H9 (cell line): Measurements from ENCODE around the gene C16orf95. TPM values are rescaled to one million over a fixed set of nuclear protein-coding genes. Genes with fewer than 3 reads are reported as not detected.

ENCODE experiments used
- DNase-seq: peaks from one replicate; pipeline ENCODE4 v3.0.0-alpha.2; 2017
- H2AFZ ChIP-seq: one replicate; pipeline ENCODE4 v1.6.1; 2013; ENCODE audit warnings: mild to moderate bottlenecking, low read length, control low read depth, moderate library complexity
- H2AK5ac ChIP-seq: 2 replicates; pipeline ENCODE4 v1.6.1; 2013; ENCODE audit warnings: low read length, control low read depth, mixed read lengths; ENCODE audit not compliant: insufficient read length
- H2BK120ac ChIP-seq: one replicate; pipeline ENCODE4 v1.6.1; 2013; ENCODE audit warnings: low read depth, mild to moderate bottlenecking, low read length, control low read depth, inconsistent platforms; ENCODE audit not compliant: poor library complexity, severe bottlenecking
- H2BK12ac ChIP-seq: 2 replicates; pipeline ENCODE4 v1.6.1; 2013; ENCODE audit warnings: low read length, control low read depth, mixed read lengths, low read depth; ENCODE audit not compliant: insufficient read length
- H2BK15ac ChIP-seq: 2 replicates; pipeline ENCODE4 v1.6.1; 2013; ENCODE audit warnings: low read depth, low read length, control low read depth
- H2BK20ac ChIP-seq: one replicate; pipeline ENCODE4 v1.6.1; 2013; ENCODE audit warnings: low read depth, mild to moderate bottlenecking, low read length, control low read depth, inconsistent platforms; ENCODE audit not compliant: poor library complexity, severe bottlenecking
- H2BK5ac ChIP-seq: 2 replicates; pipeline ENCODE4 v1.6.1; 2013; ENCODE audit warnings: low read length, control low read depth, mixed read lengths; ENCODE audit not compliant: insufficient read length
- H3K14ac ChIP-seq: 2 replicates; pipeline ENCODE4 v1.6.1; 2013; ENCODE audit warnings: low read length, control low read depth; ENCODE audit not compliant: insufficient read depth
- H3K18ac ChIP-seq: 2 replicates; pipeline ENCODE4 v1.6.1; 2013; ENCODE audit warnings: low read depth, mild to moderate bottlenecking, mixed read lengths, low read length, control low read depth; ENCODE audit not compliant: insufficient read length
- H3K23ac ChIP-seq: 2 replicates; pipeline ENCODE4 v1.6.1; 2013; ENCODE audit warnings: low read length, control low read depth, mixed read lengths, low read depth; ENCODE audit not compliant: insufficient read length
- H3K23me2 ChIP-seq: 2 replicates; pipeline ENCODE4 v1.6.1; 2013; ENCODE audit warnings: low read depth, mild to moderate bottlenecking, mixed read lengths, low read length, control low read depth; ENCODE audit not compliant: insufficient read length, poor library complexity, severe bottlenecking
- H3K27ac ChIP-seq: 2 replicates; pipeline ENCODE4 v1.5.1; 2013; ENCODE audit warnings: low read length, control low read depth, mixed read lengths, low read depth; ENCODE audit not compliant: insufficient read length
- H3K27me3 ChIP-seq: 2 replicates; pipeline ENCODE4 v1.6.1; 2013; ENCODE audit warnings: low read length, control low read depth, inconsistent platforms; ENCODE audit not compliant: insufficient read depth
- H3K4ac ChIP-seq: 2 replicates; pipeline ENCODE4 v1.6.1; 2013; ENCODE audit warnings: low read depth, mild to moderate bottlenecking, control low read depth, inconsistent platforms, low read length, moderate library complexity
- H3K4me1 ChIP-seq: 2 replicates; pipeline ENCODE4 v1.6.1; 2013; ENCODE audit warnings: low read length, control low read depth, inconsistent platforms; ENCODE audit not compliant: insufficient read depth
- H3K4me2 ChIP-seq: 2 replicates; pipeline ENCODE4 v1.6.1; 2013; ENCODE audit warnings: low read length, control low read depth, mixed read lengths; ENCODE audit not compliant: insufficient read length, insufficient read depth
- H3K56ac ChIP-seq: 2 replicates; pipeline ENCODE4 v1.6.1; 2013; ENCODE audit warnings: low read depth, mild to moderate bottlenecking, mixed read lengths, low read length, control low read depth; ENCODE audit not compliant: insufficient read length
- H3K79me1 ChIP-seq: 2 replicates; pipeline ENCODE4 v1.6.1; 2013; ENCODE audit warnings: low read depth, mild to moderate bottlenecking, moderate library complexity, low read length, control low read depth, inconsistent platforms; ENCODE audit not compliant: insufficient read depth, poor library complexity, severe bottlenecking
- H3K79me2 ChIP-seq: 2 replicates; pipeline ENCODE4 v1.6.1; 2013; ENCODE audit warnings: low read length, control low read depth, inconsistent platforms; ENCODE audit not compliant: insufficient read depth
- H3K9ac ChIP-seq: 2 replicates; pipeline ENCODE4 v1.6.1; 2013; ENCODE audit warnings: low read length, control low read depth, mixed read lengths; ENCODE audit not compliant: insufficient read length; ENCODE audit errors: extremely low read depth
- H3K9me3 ChIP-seq: one replicate; pipeline ENCODE4 v1.6.1; 2013; ENCODE audit warnings: low read depth, low read length, inconsistent platforms; ENCODE audit not compliant: control insufficient read depth
- H3T11ph ChIP-seq: one replicate; pipeline ENCODE4 v1.6.1; 2013; ENCODE audit warnings: mild to moderate bottlenecking, low read length, control low read depth, inconsistent platforms
- H4K20me1 ChIP-seq: one replicate; pipeline ENCODE4 v1.6.1; 2013; ENCODE audit not compliant: control insufficient read depth, insufficient read length, insufficient read depth
- H4K5ac ChIP-seq: 2 replicates; pipeline ENCODE4 v1.6.1; 2013; ENCODE audit warnings: low read depth, mild to moderate bottlenecking, mixed read lengths, low read length, control low read depth; ENCODE audit not compliant: insufficient read length
- H4K8ac ChIP-seq: replicated peaks from 2 replicates; pipeline ENCODE4 v1.6.1; 2013; ENCODE audit warnings: low read length, control low read depth, mixed read lengths, low read depth; ENCODE audit not compliant: insufficient read length
- H4K91ac ChIP-seq: 2 replicates; pipeline ENCODE4 v1.6.1; 2013; ENCODE audit warnings: low read depth, mild to moderate bottlenecking, moderate library complexity, mixed read lengths, low read length, control low read depth; ENCODE audit not compliant: insufficient read length
- H3K27ac Mint-ChIP-seq, 3 experiments: 2 replicates in 2 of 3; 3 replicates in 1 of 3; pipeline ENCODE4 v1.8.0; 2020 to 2021; ENCODE audit warnings: mixed read lengths in 3 of 3, mild to moderate bottlenecking in 1 of 3, moderate library complexity in 1 of 3
- H3K27me3 Mint-ChIP-seq: 2 replicates; pipeline ENCODE4 v1.8.0; 2021; ENCODE audit warnings: low read depth, mild to moderate bottlenecking, moderate library complexity, mixed read lengths
- H3K36me3 Mint-ChIP-seq, 3 experiments: 2 replicates in 2 of 3; 3 replicates in 1 of 3; pipeline ENCODE4 v1.8.0; 2020 to 2021; ENCODE audit warnings: low read depth in 3 of 3, mixed read lengths in 3 of 3; ENCODE audit not compliant: insufficient read depth in 1 of 3
- H3K4me1 Mint-ChIP-seq, 2 experiments: 2 replicates each; pipeline ENCODE4 v1.8.0; 2020; ENCODE audit warnings: mixed read lengths in 2 of 2
- H3K4me3 Mint-ChIP-seq, 2 experiments: 2 replicates in 1 of 2; 3 replicates in 1 of 2; pipeline ENCODE4 v1.8.0; 2020 to 2021; ENCODE audit warnings: mild to moderate bottlenecking in 2 of 2, mixed read lengths in 2 of 2, moderate library complexity in 1 of 2
- H3K9me3 Mint-ChIP-seq, 2 experiments: 2 replicates in 1 of 2; 3 replicates in 1 of 2; pipeline ENCODE4 v1.8.0; 2020; ENCODE audit warnings: mild to moderate bottlenecking in 2 of 2, mixed read lengths in 2 of 2, moderate library complexity in 1 of 2
- WGBS: extraction: QIAGEN DNeasy Blood & Tissue Kit; methylation state at CpG from one replicate; pipeline ENCODE4 v1.1.7; 2013; ENCODE audit warnings: missing lambda C conversion rate, low lambda C conversion rate, mixed read lengths; ENCODE audit not compliant: insufficient read length; ENCODE audit errors: extremely low coverage; 5-methylcytosine and 5-hydroxymethylcytosine counted together
- total RNA-seq: library from RNA; stranded (reverse); gene quantifications from 2 replicates; pipeline ENCODE4 v1.2.1, GENCODE V29; 2021
- TF ChIP-seq, protein P1 (sequence below): fragments of 200-600 bp; sonication (generic); conservative IDR thresholded peaks from 3 replicates; pipeline ENCODE4 v1.8.0; 2021; ENCODE audit warnings: antibody characterized with exemption, mild to moderate bottlenecking

The C16orf95 gene
- total RNA-seq, 1 experiment from 2014 or later = 5.6 TPM

DNA sequence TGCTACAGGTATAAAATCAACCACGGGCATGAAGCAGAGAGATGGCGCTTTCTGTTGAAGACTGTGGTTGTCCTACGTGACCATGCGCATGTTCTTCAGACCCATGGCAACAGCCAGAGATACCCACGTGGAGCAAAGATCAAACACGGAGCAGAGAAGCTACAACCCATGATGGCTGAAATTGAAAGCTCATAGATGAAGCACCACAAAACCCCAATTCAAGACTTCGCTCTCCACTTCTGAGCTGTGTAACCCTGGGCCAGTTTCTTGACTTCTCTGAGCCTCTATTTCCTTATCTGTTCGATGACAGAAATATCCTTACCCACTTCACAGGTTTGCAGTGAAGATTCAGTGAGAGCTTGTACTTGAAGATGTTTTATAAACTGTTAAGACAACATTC lies 49.6 kb downstream of the C16orf95 start:
- Histone ChIP-seq H2AFZ (no peak overlapping the region), H3K18ac (no peak overlapping the region), H4K20me1 (no peaks in the 10 kb centered on the region), H3K27me3 (no peaks in the 10 kb centered on the region), H2AK5ac (no peak overlapping the region), H3K27ac (no peak overlapping the region), H2BK15ac (no peak overlapping the region), H3K4me1 (no peaks in the 10 kb centered on the region), H3K79me2 (no peaks in the 10 kb centered on the region), H2BK5ac (no peak overlapping the region), H3K4me2 (no peak overlapping the region), H4K5ac (no peak overlapping the region), H2BK20ac (no peak overlapping the region), H3K9me3 (no peaks in the 10 kb centered on the region), H3K56ac (no peak overlapping the region), H3T11ph (no peak overlapping the region), H4K91ac (no peak overlapping the region), H3K14ac (no peak overlapping the region), H3K4ac (no peak overlapping the region), H2BK12ac (no peak overlapping the region), H3K79me1 (no peaks in the 10 kb centered on the region), H3K23me2 (no peaks in the 10 kb centered on the region), H3K9ac (no peak overlapping the region), H3K23ac (no peak overlapping the region), H4K8ac (no peak overlapping the region), H2BK120ac (no peak overlapping the region)
- Mint-ChIP-seq H3K4me1 (peaks cover 9 to 23% of the 10 kb centered on the region in 2 experiments), H3K27me3 (peaks cover 5% of the 10 kb centered on the region), H3K4me3 (no peak overlapping the region), H3K27ac (no peak overlapping the region), H3K36me3 (peaks cover 0 to 3% (median 0%) of the 10 kb centered on the region in 3 experiments; a peak in 1 of 7 replicates), H3K9me3 (peaks cover 0 to 1% of the 10 kb centered on the region in 2 experiments; a peak in 1 of 5 replicates)
- TF ChIP-seq, protein P1, sequence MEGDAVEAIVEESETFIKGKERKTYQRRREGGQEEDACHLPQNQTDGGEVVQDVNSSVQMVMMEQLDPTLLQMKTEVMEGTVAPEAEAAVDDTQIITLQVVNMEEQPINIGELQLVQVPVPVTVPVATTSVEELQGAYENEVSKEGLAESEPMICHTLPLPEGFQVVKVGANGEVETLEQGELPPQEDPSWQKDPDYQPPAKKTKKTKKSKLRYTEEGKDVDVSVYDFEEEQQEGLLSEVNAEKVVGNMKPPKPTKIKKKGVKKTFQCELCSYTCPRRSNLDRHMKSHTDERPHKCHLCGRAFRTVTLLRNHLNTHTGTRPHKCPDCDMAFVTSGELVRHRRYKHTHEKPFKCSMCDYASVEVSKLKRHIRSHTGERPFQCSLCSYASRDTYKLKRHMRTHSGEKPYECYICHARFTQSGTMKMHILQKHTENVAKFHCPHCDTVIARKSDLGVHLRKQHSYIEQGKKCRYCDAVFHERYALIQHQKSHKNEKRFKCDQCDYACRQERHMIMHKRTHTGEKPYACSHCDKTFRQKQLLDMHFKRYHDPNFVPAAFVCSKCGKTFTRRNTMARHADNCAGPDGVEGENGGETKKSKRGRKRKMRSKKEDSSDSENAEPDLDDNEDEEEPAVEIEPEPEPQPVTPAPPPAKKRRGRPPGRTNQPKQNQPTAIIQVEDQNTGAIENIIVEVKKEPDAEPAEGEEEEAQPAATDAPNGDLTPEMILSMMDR = no peak
- DNase-seq = no peak
- WGBS = no CpG with 5 or more reads among the region's 8 CpGs
